H1 (cell line): Measurements from ENCODE around the gene EGLN3.

ENCODE experiments used
- CHD1 ChIP-seq: IDR thresholded peaks from 2 replicates; pipeline ENCODE4 v1.6.1; 2012; ENCODE audit warnings: low read depth, low read length, improper control_type of control experiment
- CREB1 ChIP-seq: IDR thresholded peaks from 2 replicates; pipeline ENCODE4 v1.6.1; 2012; ENCODE audit warnings: inconsistent platforms
- EP300 ChIP-seq, 2 experiments: IDR thresholded peaks; 1 replicate in 1 of 2; 2 replicates in 1 of 2; pipeline ENCODE4 v1.6.1; 2011 to 2012; ENCODE audit warnings: low read depth in 2 of 2, low read length in 2 of 2, mild to moderate bottlenecking in 2 of 2, borderline replicate concordance in 1 of 2, inconsistent platforms in 1 of 2, moderate library complexity in 1 of 2
- EZH2 ChIP-seq: fragments of 200-600 bp; sonication (generic); IDR thresholded peaks from 2 replicates; pipeline ENCODE4 v1.7.1; 2012; ENCODE audit warnings: low read depth, mild to moderate bottlenecking, moderate library complexity, low read length, inconsistent platforms; ENCODE audit not compliant: severe bottlenecking
- POLR2A ChIP-seq, 2 experiments: IDR thresholded peaks; 1 replicate in 1 of 2; 2 replicates in 1 of 2; pipeline ENCODE4 v1.6.1; 2011; ENCODE audit warnings: low read depth in 2 of 2, low read length in 2 of 2, mild to moderate bottlenecking in 2 of 2; ENCODE audit errors: control extremely low read depth in 1 of 2
- RNF2 ChIP-seq: fragments of 200-900, 300-1000 bp; sonication (generic); IDR thresholded peaks from 2 replicates; pipeline ENCODE4 v1.7.1; 2016; ENCODE audit warnings: borderline replicate concordance, low read depth, mild to moderate bottlenecking, antibody characterized with exemption, low read length; ENCODE audit not compliant: poor library complexity, severe bottlenecking; ENCODE audit errors: missing control alignments
- SIN3A ChIP-seq, 2 experiments: IDR thresholded peaks in 1 of 2; conservative IDR thresholded peaks in 1 of 2; 2 replicates each; pipeline ENCODE4 v1.6.1; 2011 to 2012; ENCODE audit warnings: low read length in 2 of 2, improper control_type of control experiment in 1 of 2, low read depth in 1 of 2, mild to moderate bottlenecking in 1 of 2
- SIX5 ChIP-seq: IDR thresholded peaks from 2 replicates; pipeline ENCODE4 v1.6.1; 2011; ENCODE audit warnings: mild to moderate bottlenecking, low read depth, low read length
- TAF1 ChIP-seq: IDR thresholded peaks from 2 replicates; pipeline ENCODE4 v1.6.1; 2011; ENCODE audit warnings: mild to moderate bottlenecking, low read depth, low read length
- TEAD4 ChIP-seq: IDR thresholded peaks from 2 replicates; pipeline ENCODE4 v1.6.1; 2012; ENCODE audit warnings: low read depth, low read length, inconsistent platforms, mixed read lengths
- TF ChIP-seq, protein P1 (sequence below): IDR thresholded peaks from 2 replicates; pipeline ENCODE4 v1.6.1; 2011; ENCODE audit warnings: low read length, improper control_type of control experiment
- TF ChIP-seq, protein P2 (sequence below), 3 experiments: IDR thresholded peaks; 1 replicate in 2 of 3; 2 replicates in 1 of 3; pipeline versions ENCODE4 v1.5.1 to v1.6.1; 2011; ENCODE audit warnings: low read length in 3 of 3, mild to moderate bottlenecking in 3 of 3, inconsistent platforms in 2 of 3, low read depth in 1 of 3, moderate library complexity in 1 of 3; ENCODE audit not compliant: insufficient read depth in 1 of 3; ENCODE audit errors: control extremely low read depth in 1 of 3
- TF ChIP-seq, protein P3 (sequence below): IDR thresholded peaks from 2 replicates; pipeline ENCODE4 v1.6.1; 2012; ENCODE audit warnings: inconsistent platforms

DNA sequence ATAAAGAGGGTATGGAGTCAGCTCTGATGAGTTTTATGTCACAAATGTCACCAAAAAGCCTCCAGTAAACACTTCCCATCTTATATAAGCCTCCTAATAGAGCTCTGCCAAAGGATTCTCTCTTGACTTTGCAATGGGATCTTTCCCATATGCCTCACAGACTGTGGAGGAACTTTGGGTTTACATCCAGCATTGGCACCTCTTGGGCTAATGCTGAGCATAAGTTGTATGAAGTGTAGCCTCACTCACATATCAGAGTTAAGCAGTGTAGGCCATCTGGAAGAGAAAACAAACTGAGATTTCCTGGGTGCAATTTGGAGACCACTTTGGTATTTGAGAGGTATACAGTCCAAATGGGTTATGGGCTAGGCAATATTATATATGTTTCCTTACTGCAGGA is 24.9 kb downstream of the EGLN3 start:
- no peak for TF ChIP-seq POLR2A (IDR thresholded peaks at IDR 0.05; ENCODE audit: control extremely low read depth in 1 of 2, low read depth in 2 of 2, low read length in 2 of 2)
- TF ChIP-seq, protein P1, sequence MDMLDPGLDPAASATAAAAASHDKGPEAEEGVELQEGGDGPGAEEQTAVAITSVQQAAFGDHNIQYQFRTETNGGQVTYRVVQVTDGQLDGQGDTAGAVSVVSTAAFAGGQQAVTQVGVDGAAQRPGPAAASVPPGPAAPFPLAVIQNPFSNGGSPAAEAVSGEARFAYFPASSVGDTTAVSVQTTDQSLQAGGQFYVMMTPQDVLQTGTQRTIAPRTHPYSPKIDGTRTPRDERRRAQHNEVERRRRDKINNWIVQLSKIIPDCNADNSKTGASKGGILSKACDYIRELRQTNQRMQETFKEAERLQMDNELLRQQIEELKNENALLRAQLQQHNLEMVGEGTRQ = no peak
- TF ChIP-seq, protein P2, sequence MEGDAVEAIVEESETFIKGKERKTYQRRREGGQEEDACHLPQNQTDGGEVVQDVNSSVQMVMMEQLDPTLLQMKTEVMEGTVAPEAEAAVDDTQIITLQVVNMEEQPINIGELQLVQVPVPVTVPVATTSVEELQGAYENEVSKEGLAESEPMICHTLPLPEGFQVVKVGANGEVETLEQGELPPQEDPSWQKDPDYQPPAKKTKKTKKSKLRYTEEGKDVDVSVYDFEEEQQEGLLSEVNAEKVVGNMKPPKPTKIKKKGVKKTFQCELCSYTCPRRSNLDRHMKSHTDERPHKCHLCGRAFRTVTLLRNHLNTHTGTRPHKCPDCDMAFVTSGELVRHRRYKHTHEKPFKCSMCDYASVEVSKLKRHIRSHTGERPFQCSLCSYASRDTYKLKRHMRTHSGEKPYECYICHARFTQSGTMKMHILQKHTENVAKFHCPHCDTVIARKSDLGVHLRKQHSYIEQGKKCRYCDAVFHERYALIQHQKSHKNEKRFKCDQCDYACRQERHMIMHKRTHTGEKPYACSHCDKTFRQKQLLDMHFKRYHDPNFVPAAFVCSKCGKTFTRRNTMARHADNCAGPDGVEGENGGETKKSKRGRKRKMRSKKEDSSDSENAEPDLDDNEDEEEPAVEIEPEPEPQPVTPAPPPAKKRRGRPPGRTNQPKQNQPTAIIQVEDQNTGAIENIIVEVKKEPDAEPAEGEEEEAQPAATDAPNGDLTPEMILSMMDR (IDR thresholded peaks at IDR 0.05; ENCODE audit: control extremely low read depth in 1 of 3, insufficient read depth in 1 of 3, low read depth in 1 of 3, low read length in 3 of 3) = no peak
- no peak for TF ChIP-seq CREB1
- TF ChIP-seq TAF1 = no peak
- TF ChIP-seq RNF2 = no peak
- no peak for TF ChIP-seq CHD1
- no peak for TF ChIP-seq EP300 (IDR thresholded peaks at IDR 0.05; ENCODE audit: borderline replicate concordance in 1 of 2, low read depth in 2 of 2, low read length in 2 of 2)
- TF ChIP-seq SIN3A (conservative IDR thresholded peaks at IDR 0.05 in 1 of 2, IDR thresholded peaks at IDR 0.05 in 1 of 2; ENCODE audit: low read depth in 1 of 2, low read length in 2 of 2) = no peak
- TF ChIP-seq EZH2 = no peak
- TF ChIP-seq, protein P3, sequence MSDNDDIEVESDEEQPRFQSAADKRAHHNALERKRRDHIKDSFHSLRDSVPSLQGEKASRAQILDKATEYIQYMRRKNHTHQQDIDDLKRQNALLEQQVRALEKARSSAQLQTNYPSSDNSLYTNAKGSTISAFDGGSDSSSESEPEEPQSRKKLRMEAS = no peak
- no peak for TF ChIP-seq SIX5
- TF ChIP-seq TEAD4 = no peak
